GM18526 (cell line): Measurements from ENCODE around the gene ABCD2.

Source experiments
- POLR2A ChIP-seq: IDR thresholded peaks from 3 replicates; pipeline ENCODE4 v1.6.1; 2011; ENCODE audit not compliant: insufficient read length; ENCODE audit errors: extremely low read depth

The ABCD2 gene

GRCh38 chr12:39575498-39575875 is 44.1 kb downstream of the ABCD2 start:
- TF ChIP-seq POLR2A, result no peak

GRCh38 chr12:39574785-39575497 is 44.7 kb downstream of the ABCD2 start:
- no peak for TF ChIP-seq POLR2A

- TF ChIP-seq POLR2A, result no peak
Observed at GRCh38 chr12:39574378-39574777, 45.2 kb downstream of the ABCD2 start.

- TF ChIP-seq POLR2A, result no peak
Observed at GRCh38 chr12:39573971-39574370, 45.6 kb downstream of the ABCD2 start.

GRCh38 chr12:39572551-39572950 is 47.1 kb downstream of the ABCD2 start:
- no peak for TF ChIP-seq POLR2A

- TF ChIP-seq POLR2A, result no peak
Observed at GRCh38 chr12:39571351-39571750, 48.3 kb downstream of the ABCD2 start.

GRCh38 chr12:39553476-39553875 is 66.1 kb downstream of the ABCD2 start:
- no peak for TF ChIP-seq POLR2A

- TF ChIP-seq POLR2A, result no peak
Observed at GRCh38 chr12:39541471-39541870, 78.1 kb downstream of the ABCD2 start.

- TF ChIP-seq POLR2A, result no peak
Observed at GRCh38 chr12:39538679-39539104, 80.9 kb downstream of the ABCD2 start.

GRCh38 chr12:39533951-39534350 is 85.7 kb downstream of the ABCD2 start:
- no peak for TF ChIP-seq POLR2A

- no peak for TF ChIP-seq POLR2A
Observed at GRCh38 chr12:39532448-39532847, 87.2 kb downstream of the ABCD2 start.

- no peak for TF ChIP-seq POLR2A
Observed at GRCh38 chr12:39526974-39527373, 92.6 kb downstream of the ABCD2 start.

- TF ChIP-seq POLR2A, result no peak
Observed at GRCh38 chr12:39510001-39510400, 109.6 kb downstream of the ABCD2 start.

- no peak for TF ChIP-seq POLR2A
Observed at GRCh38 chr12:39505554-39505953, 114.0 kb downstream of the ABCD2 start.

GRCh38 chr12:39505023-39505422 is 114.6 kb downstream of the ABCD2 start:
- TF ChIP-seq POLR2A, result no peak

- TF ChIP-seq POLR2A, result no peak
Observed at GRCh38 chr12:39503439-39503838, 116.2 kb downstream of the ABCD2 start.

- no peak for TF ChIP-seq POLR2A
Observed at GRCh38 chr12:39502726-39503125, 116.9 kb downstream of the ABCD2 start.
